HepG2 (cell line): Measurements from ENCODE around the gene TMEM121. TPM values are rescaled to one million over a fixed set of nuclear protein-coding genes. Genes with fewer than 3 reads are reported as not detected.
A peak's percentile ranks its signal among the peaks of the same experiment; 100 is the strongest.

ENCODE experiments used
- AHR ChIP-seq: IDR thresholded peaks from 2 replicates; pipeline ENCODE4 v1.6.1; 2018; ENCODE audit warnings: missing genetic modification reagents, missing compliant biosample characterization
- ATF7-NPFF ChIP-seq: sonication (generic); formaldehyde crosslinking; IDR thresholded peaks from 2 replicates; pipeline ENCODE4 v1.8.1; 2023; ENCODE audit warnings: mild to moderate bottlenecking, low read depth, missing genetic modification reagents, moderate library complexity
- HNRNPL ChIP-seq: fragments of 200-400 bp; formaldehyde crosslinking; IDR thresholded peaks from 2 replicates; pipeline ENCODE4 v1.6.1; 2017; ENCODE audit warnings: mild to moderate bottlenecking, low read depth, low read length
- JUNB ChIP-seq: sonication (generic); formaldehyde crosslinking; IDR thresholded peaks from 2 replicates; pipeline ENCODE4 v1.8.0; 2022; ENCODE audit warnings: missing genetic modification reagents, mild to moderate bottlenecking, borderline replicate concordance
- NFYC ChIP-seq: IDR thresholded peaks from 2 replicates; pipeline ENCODE4 v1.6.1; 2016; ENCODE audit warnings: missing genetic modification reagents, missing compliant biosample characterization
- RAD21 ChIP-seq: fragments of 450-650 bp; formaldehyde crosslinking; IDR thresholded peaks from 2 replicates; pipeline ENCODE4 v1.5.0; 2020; ENCODE audit warnings: mild to moderate bottlenecking
- RBFOX2 ChIP-seq: fragments of 200-400 bp; formaldehyde crosslinking; IDR thresholded peaks from 2 replicates; pipeline ENCODE4 v1.6.1; 2017; ENCODE audit warnings: low read depth, mild to moderate bottlenecking, low read length
- SALL1 ChIP-seq: sonication (generic); formaldehyde crosslinking; IDR thresholded peaks from 2 replicates; pipeline ENCODE4 v1.8.0; 2022; ENCODE audit warnings: mild to moderate bottlenecking, missing genetic modification reagents
- SMAD3 ChIP-seq: sonication (generic); formaldehyde crosslinking; IDR thresholded peaks from 2 replicates; pipeline ENCODE4 v1.4.0; 2020; ENCODE audit warnings: missing genetic modification reagents
- SP1 ChIP-seq, 2 experiments: fragments of 450-650 bp in 1 of 2; sonication (generic) in 1 of 2; formaldehyde crosslinking in 1 of 2; IDR thresholded peaks; 2 replicates each; pipeline versions ENCODE4 v1.4.0 to v1.6.1; 2016 to 2020; ENCODE audit warnings: missing genetic modification reagents in 1 of 2
- SYNCRIP ChIP-seq: fragments of 200-400 bp; formaldehyde crosslinking; IDR thresholded peaks from 2 replicates; pipeline ENCODE4 v1.6.1; 2018; ENCODE audit warnings: mild to moderate bottlenecking, low read depth, low read length; ENCODE audit not compliant: insufficient read depth
- TCF12 ChIP-seq, 2 experiments: fragments of 450-650 bp in 1 of 2; sonication (generic) in 1 of 2; formaldehyde crosslinking in 1 of 2; IDR thresholded peaks; 2 replicates each; pipeline versions ENCODE4 v1.6.1 to v1.8.0; 2017 to 2022; ENCODE audit warnings: antibody characterized with exemption in 1 of 2, mild to moderate bottlenecking in 1 of 2, missing genetic modification reagents in 1 of 2, moderate library complexity in 1 of 2
- TFDP1 ChIP-seq: IDR thresholded peaks from 2 replicates; pipeline ENCODE4 v1.6.1; 2016; ENCODE audit warnings: missing compliant biosample characterization, missing genetic modification reagents, borderline replicate concordance
- ZBTB7B ChIP-seq: sonication (generic); formaldehyde crosslinking; IDR thresholded peaks from 2 replicates; pipeline ENCODE4 v1.4.0; 2020; ENCODE audit warnings: missing genetic modification reagents
- ZFY ChIP-seq: sonication (generic); formaldehyde crosslinking; IDR thresholded peaks from 2 replicates; pipeline ENCODE4 v1.4.0; 2020; ENCODE audit warnings: missing genetic modification reagents
- ZNF501 ChIP-seq: sonication (generic); formaldehyde crosslinking; IDR thresholded peaks from 2 replicates; pipeline ENCODE4 v1.5.1; 2020; ENCODE audit warnings: mild to moderate bottlenecking, moderate library complexity, missing genetic modification reagents
- ZNF710 ChIP-seq: sonication (generic); formaldehyde crosslinking; IDR thresholded peaks from 2 replicates; pipeline ENCODE4 v1.5.0; 2020; ENCODE audit warnings: mild to moderate bottlenecking, missing genetic modification reagents, borderline replicate concordance
- ZNF747 ChIP-seq: sonication (generic); formaldehyde crosslinking; IDR thresholded peaks from 2 replicates; pipeline ENCODE4 v1.8.1; 2023; ENCODE audit warnings: missing genetic modification reagents, mild to moderate bottlenecking, borderline replicate concordance
- ZNF792 ChIP-seq: IDR thresholded peaks from 2 replicates; pipeline ENCODE4 v1.6.1; 2016
- ZNF841 ChIP-seq: sonication (generic); formaldehyde crosslinking; IDR thresholded peaks from 2 replicates; pipeline ENCODE4 v1.8.1; 2023; ENCODE audit warnings: missing genetic modification reagents, borderline replicate concordance
- polyA plus RNA-seq, 8 experiments: library from polyadenylated mRNA; depleted of rRNA in 3 of 8; stranded (reverse) in 7 of 8; unstranded in 1 of 8; fragments of >200 nt; fragmentation: Illumina TruSeq in 4 of 8; extraction: Trizol in 4 of 8; gene quantifications; 2 replicates each; pipeline versions ENCODE4 v1.2.1 to v1.2.3, GENCODE V29; 2011 to 2016; ENCODE audit warnings: low read depth in 4 of 8, missing spikeins in 1 of 8, mixed read lengths in 1 of 8; ENCODE audit not compliant: insufficient read depth in 1 of 8
- total RNA-seq, 5 experiments: library from RNA; depleted of rRNA; stranded (reverse); fragments of >200 nt; fragmentation: Illumina TruSeq; extraction: Trizol; gene quantifications; 2 replicates each; pipeline ENCODE4 v1.2.3, GENCODE V29; 2016; ENCODE audit warnings: low read depth in 1 of 5
- TF ChIP-seq, protein P1 (sequence below): IDR thresholded peaks from 2 replicates; pipeline ENCODE4 v1.6.1; 2016; ENCODE audit warnings: mild to moderate bottlenecking
- TF ChIP-seq, protein P2 (sequence below): sonication (generic); formaldehyde crosslinking; IDR thresholded peaks from 2 replicates; pipeline ENCODE4 v1.9.0; 2021; ENCODE audit warnings: missing genetic modification reagents, borderline replicate concordance

The TMEM121 gene
- total and polyA plus RNA-seq, 2 of the 13 experiments (the other 11 are each of a cell fraction or from before 2014, with no cell fraction given), result 6.6 to 19.0 TPM

DNA sequence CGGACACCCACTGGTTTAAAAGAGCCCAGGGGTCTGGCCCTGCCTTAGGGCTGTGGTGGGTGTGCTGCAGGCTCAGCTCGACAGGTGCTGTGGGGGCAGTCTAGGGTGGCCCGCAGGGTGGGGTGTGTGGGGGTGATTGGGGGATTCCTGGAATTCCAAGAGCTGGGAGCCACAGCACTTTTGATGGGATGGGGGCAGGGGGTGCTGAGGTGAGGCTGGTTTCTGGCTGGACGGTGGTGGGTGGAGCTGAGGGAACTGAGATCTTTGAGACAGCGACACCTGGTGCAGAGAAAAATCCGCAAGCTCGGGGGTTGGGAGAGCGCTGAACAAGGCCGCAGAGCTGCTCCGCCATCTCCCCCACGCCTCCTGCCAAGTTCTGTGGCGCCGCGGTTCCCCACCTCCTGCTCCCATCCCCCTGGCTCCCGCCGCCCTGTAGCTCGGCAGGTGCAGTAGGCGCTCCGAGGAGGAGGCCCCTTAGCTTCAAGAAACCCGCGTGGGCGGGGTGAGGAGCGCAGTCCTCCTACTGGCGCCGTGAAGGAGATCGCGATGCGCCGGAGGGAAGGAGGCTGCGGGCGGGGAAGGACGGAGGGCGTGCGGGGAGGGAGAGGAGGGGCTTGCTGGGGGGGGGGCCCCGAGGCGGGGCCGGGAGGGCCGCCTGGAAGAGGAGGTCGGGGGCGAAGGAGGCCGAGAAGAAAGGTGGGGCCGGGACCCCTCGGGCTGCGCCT lies 36.7 kb upstream of the TMEM121 start (continued):
- TF ChIP-seq TFDP1 (peak; percentile 45; the same call in 1 of the 2 replicates), ZFY (CRISPR knock-in tag) (peak; percentile 59), SYNCRIP (no peak), ATF7-NPFF (no peak), ZNF710 (CRISPR knock-in tag) (peak; percentile 36; the same call in 1 of the 2 replicates), ZBTB7B (peak; percentile 32; the same call in 1 of the 2 replicates), HNRNPL (0 out of 2 replicates have a peak, but pooled peaks have one; percentile 53), ZNF501 (CRISPR knock-in tag) (peak; percentile 13; the same call in 1 of the 2 replicates), SMAD3 (0 out of 2 replicates have a peak, but pooled peaks have one; percentile 33), SALL1 (peak; percentile 38; the same call in 1 of the 2 replicates), NFYC (CRISPR knock-in tag) (peak; percentile 28; the same call in 1 of the 2 replicates), SP1 (IDR thresholded peaks at IDR 0.05) (no peak), SP1 (CRISPR knock-in tag; IDR thresholded peaks at IDR 0.05) (peak; percentile 11; the same call in 1 of the 2 replicates), JUNB (CRISPR knock-in tag) (no peak), ZNF792 (CRISPR knock-in tag) (0 out of 2 replicates have a peak, but pooled peaks have one; percentile 24), TCF12 (IDR thresholded peaks at IDR 0.05) (no peak), TCF12 (CRISPR knock-in tag; IDR thresholded peaks at IDR 0.05) (0 out of 2 replicates have a peak, but pooled peaks have one; percentile 30), AHR (0 out of 2 replicates have a peak, but pooled peaks have one; percentile 30), ZNF841 (CRISPR knock-in tag) (0 out of 2 replicates have a peak, but pooled peaks have one; percentile 16), RBFOX2 (peak; percentile 35; the same call in 1 of the 2 replicates), RAD21 (peak; percentile 51), ZNF747 (CRISPR knock-in tag) (0 out of 2 replicates have a peak, but pooled peaks have one; percentile 1)
- TF ChIP-seq, protein P1, sequence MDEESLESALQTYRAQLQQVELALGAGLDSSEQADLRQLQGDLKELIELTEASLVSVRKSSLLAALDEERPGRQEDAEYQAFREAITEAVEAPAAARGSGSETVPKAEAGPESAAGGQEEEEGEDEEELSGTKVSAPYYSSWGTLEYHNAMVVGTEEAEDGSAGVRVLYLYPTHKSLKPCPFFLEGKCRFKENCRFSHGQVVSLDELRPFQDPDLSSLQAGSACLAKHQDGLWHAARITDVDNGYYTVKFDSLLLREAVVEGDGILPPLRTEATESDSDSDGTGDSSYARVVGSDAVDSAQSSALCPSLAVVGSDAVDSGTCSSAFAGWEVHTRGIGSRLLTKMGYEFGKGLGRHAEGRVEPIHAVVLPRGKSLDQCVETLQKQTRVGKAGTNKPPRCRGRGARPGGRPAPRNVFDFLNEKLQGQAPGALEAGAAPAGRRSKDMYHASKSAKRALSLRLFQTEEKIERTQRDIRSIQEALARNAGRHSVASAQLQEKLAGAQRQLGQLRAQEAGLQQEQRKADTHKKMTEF (CRISPR knock-in tag), result peak; percentile 7; the same call in 1 of the 2 replicates
- TF ChIP-seq, protein P2, sequence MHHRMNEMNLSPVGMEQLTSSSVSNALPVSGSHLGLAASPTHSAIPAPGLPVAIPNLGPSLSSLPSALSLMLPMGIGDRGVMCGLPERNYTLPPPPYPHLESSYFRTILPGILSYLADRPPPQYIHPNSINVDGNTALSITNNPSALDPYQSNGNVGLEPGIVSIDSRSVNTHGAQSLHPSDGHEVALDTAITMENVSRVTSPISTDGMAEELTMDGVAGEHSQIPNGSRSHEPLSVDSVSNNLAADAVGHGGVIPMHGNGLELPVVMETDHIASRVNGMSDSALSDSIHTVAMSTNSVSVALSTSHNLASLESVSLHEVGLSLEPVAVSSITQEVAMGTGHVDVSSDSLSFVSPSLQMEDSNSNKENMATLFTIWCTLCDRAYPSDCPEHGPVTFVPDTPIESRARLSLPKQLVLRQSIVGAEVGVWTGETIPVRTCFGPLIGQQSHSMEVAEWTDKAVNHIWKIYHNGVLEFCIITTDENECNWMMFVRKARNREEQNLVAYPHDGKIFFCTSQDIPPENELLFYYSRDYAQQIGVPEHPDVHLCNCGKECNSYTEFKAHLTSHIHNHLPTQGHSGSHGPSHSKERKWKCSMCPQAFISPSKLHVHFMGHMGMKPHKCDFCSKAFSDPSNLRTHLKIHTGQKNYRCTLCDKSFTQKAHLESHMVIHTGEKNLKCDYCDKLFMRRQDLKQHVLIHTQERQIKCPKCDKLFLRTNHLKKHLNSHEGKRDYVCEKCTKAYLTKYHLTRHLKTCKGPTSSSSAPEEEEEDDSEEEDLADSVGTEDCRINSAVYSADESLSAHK (CRISPR knock-in tag), result no peak
